Thyroid gland (tissue), 4 donors: ENCODE results near the gene PDE3A.

ENCODE experiments used
- POLR2A ChIP-seq, 2 donors: fragments of 450-650 bp; IDR thresholded peaks; one replicate each; pipeline ENCODE4 v1.6.1; 2017; ENCODE audit warnings: antibody characterized with exemption in 2 of 2, mild to moderate bottlenecking in 2 of 2, moderate library complexity in 1 of 2
- TF ChIP-seq, protein P1 (sequence below), 6 experiments: fragments of 200-600 bp in 3 of 6; fragments of 450-650 bp in 3 of 6; sonication (generic) in 3 of 6; IDR thresholded peaks; one replicate each; pipeline ENCODE4 v1.5.1; 2016 to 2019; ENCODE audit warnings: antibody characterized with exemption in 6 of 6, mild to moderate bottlenecking in 2 of 6, inconsistent platforms in 1 of 6, moderate library complexity in 1 of 6

DNA sequence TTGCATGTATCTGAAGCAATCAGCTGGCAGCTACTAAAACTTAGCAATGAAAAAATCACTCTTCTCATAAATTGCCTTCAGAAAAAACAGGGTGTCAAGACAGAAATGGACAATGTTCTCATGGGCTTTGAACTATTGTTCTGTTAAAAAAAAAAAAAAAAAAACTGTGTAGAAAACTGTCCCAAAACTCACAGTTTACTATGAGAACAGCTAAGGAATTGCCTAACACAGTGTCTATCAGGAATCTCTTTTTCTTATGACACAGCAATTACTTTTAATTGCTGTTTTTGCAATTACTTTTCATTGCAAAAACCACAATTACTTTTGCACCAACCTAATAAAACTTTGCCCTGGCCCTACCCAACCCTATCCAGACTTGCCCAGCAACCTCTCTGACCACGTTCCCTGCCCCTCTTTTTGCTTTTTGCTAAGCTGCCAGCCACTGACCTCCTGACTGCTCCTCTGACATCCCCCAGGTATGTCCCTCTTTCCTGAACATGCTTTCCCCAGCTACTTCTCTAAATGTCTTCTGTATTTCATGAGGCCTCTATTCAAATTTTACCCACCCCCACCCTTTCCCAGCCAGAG is 258.8 kb downstream of the PDE3A start:
- TF ChIP-seq, protein P1, sequence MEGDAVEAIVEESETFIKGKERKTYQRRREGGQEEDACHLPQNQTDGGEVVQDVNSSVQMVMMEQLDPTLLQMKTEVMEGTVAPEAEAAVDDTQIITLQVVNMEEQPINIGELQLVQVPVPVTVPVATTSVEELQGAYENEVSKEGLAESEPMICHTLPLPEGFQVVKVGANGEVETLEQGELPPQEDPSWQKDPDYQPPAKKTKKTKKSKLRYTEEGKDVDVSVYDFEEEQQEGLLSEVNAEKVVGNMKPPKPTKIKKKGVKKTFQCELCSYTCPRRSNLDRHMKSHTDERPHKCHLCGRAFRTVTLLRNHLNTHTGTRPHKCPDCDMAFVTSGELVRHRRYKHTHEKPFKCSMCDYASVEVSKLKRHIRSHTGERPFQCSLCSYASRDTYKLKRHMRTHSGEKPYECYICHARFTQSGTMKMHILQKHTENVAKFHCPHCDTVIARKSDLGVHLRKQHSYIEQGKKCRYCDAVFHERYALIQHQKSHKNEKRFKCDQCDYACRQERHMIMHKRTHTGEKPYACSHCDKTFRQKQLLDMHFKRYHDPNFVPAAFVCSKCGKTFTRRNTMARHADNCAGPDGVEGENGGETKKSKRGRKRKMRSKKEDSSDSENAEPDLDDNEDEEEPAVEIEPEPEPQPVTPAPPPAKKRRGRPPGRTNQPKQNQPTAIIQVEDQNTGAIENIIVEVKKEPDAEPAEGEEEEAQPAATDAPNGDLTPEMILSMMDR (IDR thresholded peaks at IDR 0.05), result no peak
- TF ChIP-seq POLR2A (IDR thresholded peaks at IDR 0.05), result no peak
